ENCODE measurements around the gene SLC26A1.

The SLC26A1 gene

GRCh38 chr4:993111-994029 lies at the start of gene SLC26A1:
Gene SLC26A1 (minus strand): TSS chr4:993404. CDS start chr4:991703, 1,701 bp downstream.
- no peak for DNase-seq

- DNase-seq: no peak
Observed at GRCh38 chr4:1042352-1043055, 49.3 kb upstream of the SLC26A1 start.

DNA sequence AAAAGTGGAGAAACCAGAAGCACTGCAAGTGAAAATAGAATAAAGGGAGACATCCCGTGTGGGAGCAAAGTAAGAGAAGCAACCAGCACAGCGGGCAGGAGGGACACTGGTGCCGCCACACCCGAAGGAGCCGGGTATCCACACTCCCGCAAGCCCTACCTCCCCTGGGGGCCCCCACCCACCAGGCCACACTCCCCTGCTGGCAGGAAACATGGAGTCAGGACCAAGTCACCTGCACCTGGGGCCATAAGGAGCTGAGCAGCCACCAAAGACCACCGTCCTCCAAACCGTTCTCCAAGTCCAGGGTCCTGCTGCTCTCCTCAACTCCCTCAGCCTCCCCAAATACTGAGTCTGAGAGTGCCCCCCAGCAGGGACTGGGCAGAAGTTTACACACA lies 48.7 kb upstream of the SLC26A1 start:
- no peak for DNase-seq

DNA sequence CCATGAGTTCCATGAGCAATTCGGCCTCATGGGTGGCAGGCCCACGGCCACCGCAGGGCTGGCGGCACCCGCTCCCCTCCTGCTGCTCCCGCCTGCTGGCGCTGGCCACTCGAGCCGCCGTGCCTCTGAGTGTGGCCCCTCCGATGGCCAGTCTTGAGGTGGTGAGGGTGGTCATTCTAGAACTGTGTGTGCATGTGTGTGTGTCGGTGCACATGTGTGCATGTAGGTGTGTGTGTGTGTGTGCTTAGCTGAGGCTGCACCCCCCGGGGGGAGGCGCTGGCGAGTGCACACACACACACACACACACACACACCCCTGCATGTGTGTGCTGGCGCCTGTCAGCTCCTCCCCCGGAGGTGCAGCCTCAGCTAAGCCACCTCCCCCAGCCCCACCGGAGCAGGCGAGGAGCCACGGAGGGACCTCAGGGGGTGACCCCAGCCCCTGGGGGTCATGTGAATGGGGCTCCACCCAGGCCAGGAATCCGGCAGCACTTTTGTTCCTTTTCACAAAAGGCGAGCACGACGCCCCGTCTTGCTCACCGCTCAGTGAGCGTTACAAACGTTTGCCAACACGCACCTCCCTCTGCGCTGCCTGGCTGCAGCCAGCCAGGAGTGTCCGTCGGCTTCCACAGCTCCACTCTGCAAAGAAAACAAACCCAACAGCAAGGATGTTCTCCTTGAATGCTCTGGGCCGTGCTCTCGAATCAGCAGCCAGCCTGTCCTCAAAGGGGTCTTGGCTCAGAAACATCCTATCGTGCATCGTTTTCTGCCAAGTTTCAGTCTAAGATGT lies 48.1 kb upstream of the SLC26A1 start:
- peak; percentile 75 for DNase-seq

DNA sequence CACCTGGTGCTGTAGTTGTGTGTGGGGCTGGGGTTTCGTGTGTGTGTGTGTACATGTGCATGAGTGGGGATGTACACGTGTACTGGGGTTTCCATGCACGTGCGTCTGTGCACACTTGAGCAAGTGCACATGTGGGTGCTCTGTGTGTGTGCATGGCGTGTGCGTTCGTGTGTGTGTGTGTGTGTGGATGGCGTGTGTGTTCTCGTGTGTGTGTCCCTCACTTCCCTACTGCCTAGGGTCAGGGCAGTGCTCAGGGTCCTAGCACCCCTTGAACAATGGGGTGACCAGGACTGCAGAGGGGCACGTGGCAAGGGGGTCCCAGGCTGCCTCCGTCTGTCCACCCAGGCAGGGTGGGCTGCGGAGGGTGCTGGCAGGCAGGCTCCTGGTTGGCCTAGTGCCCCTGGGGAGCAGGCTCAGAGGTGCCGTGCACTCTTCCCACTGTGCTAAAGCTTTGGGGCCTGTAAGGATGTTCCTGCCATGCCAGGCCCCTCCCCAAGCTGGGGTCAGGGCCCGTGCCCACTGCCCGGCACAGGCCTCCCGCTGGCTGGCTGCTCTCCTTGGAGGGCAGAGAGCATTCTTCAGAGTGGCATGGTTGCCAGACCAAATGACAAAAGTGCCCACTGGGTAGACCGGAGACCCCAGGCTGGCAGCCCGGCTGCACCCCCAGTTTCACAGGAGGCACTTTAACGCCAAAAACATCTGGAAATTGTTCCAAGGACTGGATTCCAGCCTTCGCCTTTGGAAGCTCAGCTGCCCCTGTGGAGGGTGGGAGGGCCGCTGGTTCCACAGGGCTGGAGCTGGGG lies 47.3 kb upstream of the SLC26A1 start:
- DNase-seq: no peak

DNA sequence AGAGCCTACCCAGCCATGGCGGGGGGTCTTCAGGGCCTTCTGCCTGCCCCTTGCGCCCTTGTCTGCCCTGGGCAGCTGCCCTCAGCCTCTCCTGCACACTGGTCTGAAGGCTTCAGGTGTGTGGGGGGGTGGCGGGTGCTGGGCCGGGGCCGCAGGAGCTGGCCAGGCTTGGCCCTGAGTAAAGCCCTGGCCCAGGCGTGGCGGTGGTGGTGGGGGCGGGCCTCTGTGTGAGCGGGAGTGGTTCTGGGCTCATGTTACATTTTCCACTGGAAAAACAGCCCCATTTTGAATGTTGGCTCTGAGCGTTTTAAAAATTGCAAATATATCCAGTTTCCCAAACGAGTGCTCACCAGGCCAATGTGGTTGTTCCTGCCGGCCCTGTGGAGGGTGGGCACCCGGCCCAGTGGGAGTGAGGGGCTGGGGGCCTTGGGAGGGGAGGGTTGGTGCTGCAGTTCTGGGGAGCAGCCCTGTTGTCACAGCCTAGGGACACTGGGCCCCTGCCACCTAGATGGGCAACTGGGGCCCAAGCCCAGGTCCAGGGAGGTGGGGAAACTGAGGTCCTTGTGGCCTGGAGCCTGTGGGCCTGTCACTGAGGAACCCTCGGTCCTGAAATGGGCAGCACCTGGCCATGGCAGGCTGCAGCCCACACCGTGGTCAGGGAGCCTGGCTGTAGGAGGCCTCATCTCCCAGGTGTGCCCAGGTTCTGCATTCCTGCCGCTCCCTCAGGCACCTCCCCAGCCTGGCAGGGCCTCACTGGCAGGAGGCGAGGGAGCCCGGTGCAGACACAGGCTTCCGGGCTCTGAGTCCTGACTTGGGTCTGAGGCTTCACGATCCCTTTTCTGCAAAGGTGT lies 46.5 kb upstream of the SLC26A1 start:
- peak; percentile 75 for DNase-seq

- no peak for DNase-seq
Observed at GRCh38 chr4:1038948-1039492, 45.8 kb upstream of the SLC26A1 start.

- DNase-seq: no peak
Observed at GRCh38 chr4:1036976-1037810, 44.0 kb upstream of the SLC26A1 start.

DNA sequence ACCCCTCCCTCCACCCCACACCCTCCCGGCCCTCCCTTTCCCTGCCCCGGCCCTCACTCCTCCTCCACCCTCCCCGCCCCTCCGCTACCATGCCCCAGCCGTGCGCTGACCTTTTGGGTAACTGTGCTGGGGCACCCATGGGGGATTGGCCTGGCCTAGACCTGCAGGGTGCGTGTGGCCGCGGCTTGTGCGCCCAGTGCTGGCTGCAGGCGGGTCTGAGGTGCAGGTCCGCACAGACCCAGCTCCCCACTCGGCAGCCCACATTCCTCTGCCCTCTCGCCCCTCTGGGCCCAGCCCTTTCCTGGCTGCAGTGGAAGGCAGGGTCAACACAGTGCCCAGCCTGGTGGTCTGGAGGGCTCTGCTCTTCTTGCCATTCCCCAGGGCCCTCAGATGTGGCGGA lies 42.9 kb upstream of the SLC26A1 start:
- no peak for DNase-seq

DNA sequence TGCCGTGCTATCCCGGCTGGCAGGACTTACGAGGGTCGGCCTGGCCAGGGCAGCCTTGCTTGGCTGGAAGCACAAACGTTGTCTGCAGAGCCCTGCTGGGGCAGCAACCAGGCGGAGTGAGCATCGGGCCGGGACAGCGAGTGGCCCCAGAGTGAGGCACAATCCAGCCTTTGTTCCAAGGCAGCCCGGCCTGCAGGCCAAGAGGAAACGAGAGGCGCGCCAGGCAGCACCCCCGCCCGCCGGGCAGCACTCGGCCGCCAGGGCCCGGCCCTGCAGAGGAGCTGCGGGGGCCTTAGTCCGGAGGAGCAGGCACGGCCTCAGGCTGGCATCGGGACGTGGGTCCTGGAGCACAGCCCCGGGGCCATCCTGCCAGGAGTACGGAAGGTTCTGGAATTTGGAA lies 42.3 kb upstream of the SLC26A1 start:
- peak; percentile 61 for DNase-seq

DNA sequence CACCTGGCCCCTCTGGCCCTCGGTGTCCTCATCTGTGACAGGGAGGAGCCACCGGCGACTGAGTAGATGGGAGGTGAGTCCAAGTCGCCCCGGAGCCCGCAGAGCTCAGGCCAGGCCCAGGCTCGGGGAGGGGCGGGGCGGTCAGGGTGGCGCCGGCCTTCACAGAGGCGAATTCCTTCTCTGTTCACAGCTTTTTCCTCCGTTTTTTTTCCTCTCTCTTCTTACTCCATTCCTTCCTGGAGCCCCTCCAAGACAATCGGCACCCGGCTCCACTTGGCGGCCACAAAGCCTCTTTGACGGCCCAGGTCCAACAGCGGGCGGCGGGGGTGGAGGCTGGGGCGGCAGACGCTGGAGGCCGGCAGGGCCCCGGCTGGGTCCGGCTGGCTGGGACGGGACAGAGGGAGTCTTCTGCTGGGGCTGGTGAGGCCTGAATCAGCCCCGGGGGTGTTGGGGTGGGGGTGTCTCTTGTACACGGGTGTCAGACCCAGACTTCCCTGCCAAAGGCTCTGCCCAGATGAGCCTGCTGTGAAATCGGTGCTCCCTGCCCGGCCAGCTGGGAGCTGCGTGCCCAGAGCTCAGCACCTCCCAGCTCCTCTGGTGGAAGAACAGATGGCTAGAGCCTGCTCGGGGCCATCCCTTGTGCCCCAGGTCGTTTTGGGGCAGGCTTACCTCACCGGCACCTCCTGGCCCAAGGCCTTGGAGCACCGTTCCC lies 40.8 kb upstream of the SLC26A1 start:
- DNase-seq: no peak

GRCh38 chr4:1032861-1033260 lies 39.7 kb upstream of the SLC26A1 start:
- DNase-seq: no peak

DNA sequence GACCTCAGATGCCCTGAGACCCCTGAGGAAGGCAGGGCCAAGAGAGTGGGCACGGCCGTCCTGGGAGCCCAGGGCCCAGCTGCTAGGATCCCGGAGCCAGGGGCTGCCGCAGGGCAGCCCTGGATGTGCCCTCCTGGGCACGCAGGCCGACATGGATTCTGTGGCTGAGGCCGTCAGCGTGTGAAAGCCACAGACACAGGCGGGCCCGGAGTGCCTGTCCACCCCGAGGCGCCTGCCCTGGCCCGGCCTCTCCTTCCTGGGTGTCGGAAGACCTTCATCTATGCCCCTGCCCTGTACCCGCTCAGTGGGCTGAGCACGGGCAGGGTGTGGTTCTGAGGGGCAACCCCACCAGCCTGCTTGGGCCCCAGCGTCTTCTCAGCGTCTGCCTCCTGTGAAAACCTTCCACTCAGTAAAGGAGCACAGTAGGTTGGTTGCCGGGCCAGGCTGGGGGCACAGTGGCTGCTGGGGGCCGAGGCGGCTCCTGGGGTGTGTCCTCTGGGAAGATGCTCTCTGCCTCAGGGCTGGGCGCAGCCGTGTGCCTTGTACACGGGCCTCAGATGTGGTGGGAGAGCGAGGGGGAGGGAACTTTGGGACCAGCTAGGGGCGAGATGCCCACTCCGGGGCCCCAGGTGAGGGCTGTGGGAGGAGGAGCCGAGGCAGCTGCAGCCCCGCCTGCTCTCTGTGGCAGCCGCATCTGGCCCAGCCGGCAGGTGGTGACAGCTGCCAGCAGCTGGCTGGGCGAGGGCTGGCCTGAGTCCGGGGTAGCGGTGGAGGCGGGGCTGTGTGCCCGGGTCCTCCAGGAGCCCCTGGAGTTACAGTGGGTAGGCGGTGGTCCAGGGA lies 39.0 kb upstream of the SLC26A1 start:
- no peak for DNase-seq

- no peak for DNase-seq
Observed at GRCh38 chr4:1031346-1031745, 38.1 kb upstream of the SLC26A1 start.

GRCh38 chr4:1030559-1030958 lies 37.4 kb upstream of the SLC26A1 start:
- DNase-seq: no peak

DNA sequence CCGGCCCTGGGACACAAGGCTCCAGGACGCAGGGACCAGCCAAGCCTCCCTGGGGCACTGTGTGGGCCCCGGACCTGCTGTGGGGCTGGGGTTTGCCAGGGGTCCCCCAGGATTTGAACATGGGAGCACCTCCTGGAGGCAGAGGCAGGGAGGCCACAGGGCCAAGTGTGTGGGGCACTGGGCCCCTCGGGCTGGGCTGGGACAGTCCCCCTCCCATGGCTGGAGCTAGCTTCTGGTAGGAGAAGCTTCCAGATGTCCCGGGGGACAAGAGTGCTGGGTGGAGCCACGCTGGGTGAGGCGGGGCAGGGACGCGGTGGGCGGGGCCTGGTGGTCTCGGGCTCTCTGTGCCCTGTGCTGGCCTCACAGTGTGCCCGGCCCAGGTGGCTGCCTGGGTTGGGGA lies 36.8 kb upstream of the SLC26A1 start:
- DNase-seq: no peak

DNA sequence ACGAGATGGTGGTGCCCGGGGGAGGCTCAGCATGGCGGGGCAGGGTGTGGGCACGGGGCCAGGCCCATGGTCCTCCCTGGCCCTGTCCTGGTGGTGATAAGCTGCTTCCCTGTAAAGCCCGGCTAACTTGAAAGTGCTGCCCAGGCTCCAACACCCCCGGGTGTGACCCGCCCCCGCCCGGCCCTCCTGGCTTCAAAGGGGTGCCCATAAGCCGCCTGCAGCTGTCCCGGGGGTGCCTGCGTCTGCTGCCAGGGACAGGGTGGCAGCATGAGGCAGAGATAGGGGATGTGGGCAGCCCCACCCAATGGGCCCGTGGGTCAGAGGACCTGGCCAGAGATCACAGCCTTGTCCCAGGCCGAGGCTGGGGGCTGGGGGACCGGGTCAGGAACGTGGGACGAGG lies 36.3 kb upstream of the SLC26A1 start:
- no peak for DNase-seq

- DNase-seq: no peak
Observed at GRCh38 chr4:1028574-1029220, 35.5 kb upstream of the SLC26A1 start.
